ENCODE data around the gene HHATL. TPM values are rescaled to one million over a fixed set of nuclear protein-coding genes. Genes with fewer than 3 reads are reported as not detected.

Gene HHATL
- total and polyA plus RNA-seq, 10 of the 15 experiments (the other 5 are each of a cell fraction or from before 2014, with no cell fraction given): not detected

DNA sequence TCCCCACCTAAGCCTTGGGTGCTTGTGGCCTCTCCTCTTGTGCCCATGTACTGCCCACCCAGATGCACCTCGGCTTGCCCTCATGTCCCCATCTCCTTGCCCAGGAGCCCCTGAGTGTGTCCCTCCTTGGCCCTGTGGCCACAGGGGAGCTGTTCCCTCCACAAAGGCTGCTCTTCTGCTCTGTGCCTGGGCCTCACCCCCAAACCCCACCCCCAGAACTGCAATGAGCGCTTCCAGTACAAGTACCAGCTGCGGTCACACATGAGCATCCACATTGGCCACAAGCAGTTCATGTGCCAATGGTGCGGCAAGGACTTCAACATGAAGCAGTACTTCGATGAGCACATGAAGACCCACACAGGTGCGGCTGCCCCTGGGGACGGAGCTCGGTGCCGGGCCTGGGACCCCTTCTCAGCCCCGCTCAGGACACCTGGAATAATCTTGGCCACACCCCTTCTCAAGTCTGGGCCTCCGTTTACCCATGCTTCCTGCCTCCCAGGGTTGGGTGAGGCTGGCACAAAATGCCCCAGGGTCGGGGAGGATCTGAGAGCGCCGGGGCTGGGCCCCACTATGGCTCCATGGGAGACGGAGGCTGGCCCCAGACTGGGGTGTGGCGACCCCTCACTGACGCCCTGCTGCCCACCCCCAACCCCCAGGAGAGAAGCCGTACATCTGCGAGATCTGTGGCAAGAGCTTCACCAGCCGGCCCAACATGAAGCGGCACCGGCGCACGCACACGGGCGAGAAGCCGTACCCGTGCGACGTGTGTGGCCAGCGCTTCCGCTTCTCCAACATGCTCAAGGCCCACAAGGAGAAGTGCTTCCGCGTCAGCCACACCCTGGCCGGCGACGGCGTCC lies 38.8 kb downstream of the HHATL start (continued):
- TF ChIP-seq, protein P1, sequence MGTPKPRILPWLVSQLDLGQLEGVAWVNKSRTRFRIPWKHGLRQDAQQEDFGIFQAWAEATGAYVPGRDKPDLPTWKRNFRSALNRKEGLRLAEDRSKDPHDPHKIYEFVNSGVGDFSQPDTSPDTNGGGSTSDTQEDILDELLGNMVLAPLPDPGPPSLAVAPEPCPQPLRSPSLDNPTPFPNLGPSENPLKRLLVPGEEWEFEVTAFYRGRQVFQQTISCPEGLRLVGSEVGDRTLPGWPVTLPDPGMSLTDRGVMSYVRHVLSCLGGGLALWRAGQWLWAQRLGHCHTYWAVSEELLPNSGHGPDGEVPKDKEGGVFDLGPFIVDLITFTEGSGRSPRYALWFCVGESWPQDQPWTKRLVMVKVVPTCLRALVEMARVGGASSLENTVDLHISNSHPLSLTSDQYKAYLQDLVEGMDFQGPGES (IDR thresholded peaks at IDR 0.05): no peak

DNA sequence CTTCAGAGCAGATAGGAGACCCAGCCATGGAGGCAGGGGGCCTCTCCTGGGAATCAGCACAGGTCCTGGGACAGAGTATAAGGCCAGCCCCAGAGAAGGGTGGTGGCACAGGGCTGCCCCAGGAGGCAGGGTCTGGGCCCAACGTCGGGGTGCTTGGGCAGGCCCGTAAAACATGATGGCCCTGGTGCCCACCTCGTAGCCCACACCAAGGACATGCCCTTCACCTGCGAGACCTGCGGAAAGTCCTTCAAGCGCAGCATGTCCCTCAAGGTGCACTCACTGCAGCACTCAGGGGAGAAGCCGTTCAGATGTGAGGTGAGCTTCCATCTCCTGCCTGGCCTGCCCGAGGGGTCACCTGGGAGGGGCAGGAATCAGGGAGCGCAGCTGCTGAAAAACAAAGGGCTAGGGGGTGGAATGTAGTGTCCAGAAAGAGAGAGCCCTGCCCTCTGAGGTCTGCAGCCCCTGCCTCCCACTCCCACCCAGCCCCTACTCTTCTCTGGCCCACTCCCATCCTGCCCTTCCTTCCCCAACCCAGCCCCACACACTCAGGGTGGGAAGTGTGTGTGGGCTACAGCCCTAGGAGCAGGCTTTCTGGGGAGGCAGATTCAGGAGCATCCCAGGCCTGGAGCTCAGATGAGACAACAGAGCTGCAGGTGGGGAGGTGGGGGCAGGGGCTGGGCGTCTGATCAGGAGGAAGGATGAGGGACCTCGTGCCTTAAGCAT lies 39.6 kb downstream of the HHATL start:
- H3K36me3 ChIP-seq (ENCODE audit: control insufficient read depth in 2 of 2, insufficient read depth in 2 of 2, low read length in 1 of 2): no peaks in the 10 kb centered on the region; a peak in 1 of 4 replicates
- DNase-seq (ENCODE audit: low read depth, low spot score): no peak
- H3K4me3 ChIP-seq: no peak overlapping the region
- no peak for ATAC-seq
- no peaks in the 10 kb centered on the region for H3K79me2 ChIP-seq (ENCODE audit: control insufficient read depth, insufficient read depth, low read length)
- CTCF ChIA-PET: interaction anchor here (1.2 kb wide), 1 partner anchor 10 kb away, joined by 3 read pairs; no protein-coding TSS in a partner anchor
- in situ Hi-C loops (cut with MboI): no loop called here
- no peak for TF ChIP-seq PAX5 (IDR thresholded peaks at IDR 0.05; ENCODE audit: borderline replicate concordance, low read depth, low read length)
- no peak for TF ChIP-seq PAX8 (IDR thresholded peaks at IDR 0.05)
- H2AFZ ChIP-seq (ENCODE audit: control insufficient read depth, low read depth, low read length): no peak overlapping the region
- FAIRE-seq: no peak
- SMC1A ChIA-PET (ENCODE audit: uncharacterized antibody, unreplicated experiment): no interaction called here
- H4K20me1 ChIP-seq (ENCODE audit: control insufficient read depth, insufficient read depth): no peaks in the 10 kb centered on the region
- H3K27ac ChIP-seq (ENCODE audit: control insufficient read depth, insufficient read depth): no peak overlapping the region
- H3K27me3 ChIP-seq (replicated peaks in 1 of 2; ENCODE audit: control insufficient read depth in 2 of 2, insufficient read depth in 2 of 2, low read length in 1 of 2): no peaks in the 10 kb centered on the region
- intact Hi-C loops (cut with micrococcal nuclease; ENCODE audit: unreplicated experiment): no loop called here
- no TSS peak for BruUV-seq (replicated peaks)
- H3K9me3 ChIP-seq (replicated peaks; ENCODE audit: control insufficient read depth, insufficient read depth, low read length): no peaks in the 10 kb centered on the region; the same call in 2 of the 3 replicates
- RAD21 ChIA-PET (ENCODE audit: unreplicated experiment): no interaction called here
- POLR2A ChIA-PET: no interaction called here
- no peak overlapping the region for H3K4me2 ChIP-seq (ENCODE audit: control insufficient read depth, insufficient read depth)
- peaks cover 7% of the 10 kb centered on the region for H3K4me1 ChIP-seq (ENCODE audit: control insufficient read depth, insufficient read depth, low read length)
- H3K9ac ChIP-seq (ENCODE audit: control insufficient read depth, insufficient read depth, low read length): no peak overlapping the region
- WGBS (ENCODE audit: insufficient coverage, insufficient replicate concordance, low lambda C conversion rate, missing lambda C conversion rate): 52% methylated on average over 12 of the region's 12 CpGs
